GM19452 (cell line): ENCODE results near the gene FAS.
A peak's percentile ranks its signal among the peaks of the same experiment; 100 is the strongest.

Source experiments
- ATAC-seq: cut with Tn5 transposase; IDR thresholded peaks from one replicate; pipeline ENCODE4 v1.9.1; 2021; ENCODE audit not compliant: unreplicated experiment

Gene FAS

GRCh38 chr10:88971221-88972061, 19.2 kb upstream of the FAS start:
- ATAC-seq = no peak

GRCh38 chr10:88974012-88974411, 16.6 kb upstream of the FAS start:
- no peak for ATAC-seq

- ATAC-seq = no peak
These were observed 15.9 kb upstream of the FAS start for GRCh38 chr10:88974446-88975376.

- no peak for ATAC-seq
These were observed 15.2 kb upstream of the FAS start for GRCh38 chr10:88975377-88975720.

- no peak for ATAC-seq
These were observed 12.1 kb upstream of the FAS start for GRCh38 chr10:88978463-88978862.

- no peak for ATAC-seq
These were observed 11.4 kb upstream of the FAS start for GRCh38 chr10:88979153-88979562.

- ATAC-seq = no peak
These were observed 11.0 kb upstream of the FAS start for GRCh38 chr10:88979603-88980002.

- ATAC-seq = no peak
These were observed 10.4 kb upstream of the FAS start for GRCh38 chr10:88980247-88980646.

- ATAC-seq = no peak
These were observed 9.8 kb upstream of the FAS start for GRCh38 chr10:88980800-88981199.

- no peak for ATAC-seq
These were observed 9.2 kb upstream of the FAS start for GRCh38 chr10:88981435-88981834.

GRCh38 chr10:88982366-88982765, 8.2 kb upstream of the FAS start:
- no peak for ATAC-seq

GRCh38 chr10:88983206-88983605, 7.4 kb upstream of the FAS start:
- ATAC-seq = no peak

GRCh38 chr10:88983939-88984338, 6.7 kb upstream of the FAS start:
- no peak for ATAC-seq

GRCh38 chr10:88984525-88984924, 6.1 kb upstream of the FAS start:
- ATAC-seq = no peak

GRCh38 chr10:88986549-88987242, 3.9 kb upstream of the FAS start:
- ATAC-seq = no peak

GRCh38 chr10:88987243-88987725, 3.3 kb upstream of the FAS start:
- peak; percentile 26 for ATAC-seq

GRCh38 chr10:88987840-88988239, 2.8 kb upstream of the FAS start:
- ATAC-seq = no peak

GRCh38 chr10:88989423-88989822, 1.2 kb upstream of the FAS start:
- no peak for ATAC-seq

- ATAC-seq = peak; percentile 22
These were observed 694 bp upstream of the FAS start for GRCh38 chr10:88989824-88990383.

GRCh38 chr10:88991161-88991898, 732 bp downstream of the FAS start:
- ATAC-seq = peak; percentile 24
